Hepatocyte (in vitro differentiated cells): ENCODE results near the gene MKRN2. TPM values are rescaled to one million over a fixed set of nuclear protein-coding genes. Genes with fewer than 3 reads are reported as not detected.
"Not testable (repeated sequence)": the region's sequence is repeated elsewhere in the genome, so short reads cannot be mapped to it uniquely, and the experiment has no call there.

ENCODE experiments used
- DNase-seq: peaks from one replicate; pipeline ENCODE4 v3.0.0-alpha.2; 2016; ENCODE audit warnings: low spot score
- H2AFZ ChIP-seq: fragments of 200-600 bp; sonication (generic); 2 replicates; pipeline ENCODE4 v1.6.0; 2016; ENCODE audit warnings: antibody characterized with exemption, mild to moderate bottlenecking
- H3K27ac ChIP-seq: fragments of 200-600 bp; sonication (generic); 2 replicates; pipeline ENCODE4 v1.5.1; 2016; ENCODE audit warnings: mild to moderate bottlenecking
- H3K27me3 ChIP-seq: fragments of 200-600 bp; sonication (generic); 2 replicates; pipeline ENCODE4 v1.6.1; 2016
- H3K36me3 ChIP-seq: fragments of 200-600 bp; sonication (generic); replicated peaks from 2 replicates; pipeline ENCODE4 v1.5.1; 2016; ENCODE audit warnings: low read depth; ENCODE audit not compliant: insufficient read depth
- H3K4me1 ChIP-seq: fragments of 200-600 bp; sonication (generic); 2 replicates; pipeline ENCODE4 v1.5.1; 2016; ENCODE audit warnings: mild to moderate bottlenecking, moderate library complexity; ENCODE audit not compliant: insufficient read depth
- H3K4me2 ChIP-seq: fragments of 200-600 bp; sonication (generic); 2 replicates; pipeline ENCODE4 v1.6.0; 2016
- H3K4me3 ChIP-seq: fragments of 200-600 bp; sonication (generic); 2 replicates; pipeline ENCODE4 v1.5.1; 2016; ENCODE audit warnings: mild to moderate bottlenecking
- H3K79me2 ChIP-seq: fragments of 200-600 bp; sonication (generic); 2 replicates; pipeline ENCODE4 v1.6.0; 2017; ENCODE audit warnings: mild to moderate bottlenecking
- H3K9me2 ChIP-seq: fragments of 200-600 bp; sonication (generic); replicated peaks from 2 replicates; pipeline ENCODE4 v1.6.0; 2017; ENCODE audit warnings: mild to moderate bottlenecking; ENCODE audit not compliant: insufficient read depth
- H3K9me3 ChIP-seq: fragments of 200-600 bp; sonication (generic); 2 replicates; pipeline ENCODE4 v1.5.1; 2016; ENCODE audit warnings: low read depth, mild to moderate bottlenecking
- H4K20me1 ChIP-seq: fragments of 200-600 bp; sonication (generic); 2 replicates; pipeline ENCODE4 v1.6.0; 2016; ENCODE audit warnings: mild to moderate bottlenecking; ENCODE audit not compliant: insufficient read depth, poor library complexity, severe bottlenecking
- CTCF ChIP-seq: fragments of 200-600 bp; sonication (generic); IDR thresholded peaks from 2 replicates; pipeline ENCODE4 v1.5.1; 2016; ENCODE audit warnings: antibody characterized with exemption, mild to moderate bottlenecking; ENCODE audit not compliant: poor library complexity
- EZH2 ChIP-seq: fragments of 200-600 bp; sonication (generic); IDR thresholded peaks from 2 replicates; pipeline ENCODE4 v1.6.1; 2016; ENCODE audit warnings: antibody characterized with exemption, mild to moderate bottlenecking, borderline replicate concordance
- EZH2phosphoT487 ChIP-seq: fragments of 200-600 bp; sonication (generic); IDR thresholded peaks from one replicate; pipeline ENCODE4 v1.6.1; 2018; ENCODE audit warnings: antibody characterized with exemption, mild to moderate bottlenecking, low read depth, moderate library complexity; ENCODE audit not compliant: unreplicated experiment, severe bottlenecking
- WGBS: methylation state at CpG from one replicate; pipeline ENCODE4 v1.1.6; 2016; ENCODE audit warnings: low lambda C conversion rate; ENCODE audit errors: missing lambda C conversion rate; 5-methylcytosine and 5-hydroxymethylcytosine counted together
- polyA plus RNA-seq: library from polyadenylated mRNA; unstranded; fragments of >200 nt; fragmentation: Nextera tagmentation; extraction: Ambion mirVana; gene quantifications from 2 replicates; pipeline ENCODE4 v1.2.1, GENCODE V29; 2016
- total RNA-seq: library from RNA; depleted of rRNA; stranded (reverse); fragments of >200 nt; gene quantifications from 2 replicates; pipeline ENCODE4 v1.2.3, GENCODE V29; 2014

The MKRN2 gene
- total and polyA plus RNA-seq, 2 experiments from 2014 or later: 22.6 to 30.1 TPM

GRCh38 chr3:12624056-12624455 lies 67.2 kb downstream of the MKRN2 start:
- 93% methylated on average over 5 of the region's 5 CpGs for WGBS
- H2AFZ ChIP-seq: no peak overlapping the region
- no peaks in the 10 kb centered on the region for H3K27me3 ChIP-seq
- no peaks in the 10 kb centered on the region for H3K9me2 ChIP-seq
- H3K27ac ChIP-seq: no peak overlapping the region
- DNase-seq: no peak
- H3K4me2 ChIP-seq: no peak overlapping the region
- no peaks in the 10 kb centered on the region for H3K9me3 ChIP-seq
- H4K20me1 ChIP-seq: peaks cover 97% of the 10 kb centered on the region
- H3K4me3 ChIP-seq: no peak overlapping the region
- peaks cover 12% of the 10 kb centered on the region for H3K4me1 ChIP-seq
- peaks cover 100% of the 10 kb centered on the region for H3K79me2 ChIP-seq
- H3K36me3 ChIP-seq: no peaks in the 10 kb centered on the region
- TF ChIP-seq EZH2phosphoT487 (no peak), EZH2 (no peak), CTCF (no peak)

- 98% methylated on average over 3 of the region's 3 CpGs for WGBS
- H3K27me3 ChIP-seq, H3K9me2 ChIP-seq, H2AFZ ChIP-seq, H3K27ac ChIP-seq, H3K4me3 ChIP-seq, DNase-seq, H3K4me2 ChIP-seq, H3K9me3 ChIP-seq, H3K36me3 ChIP-seq: not testable (repeated sequence)
- Histone ChIP-seq H3K79me2 (peaks cover 100% of the 10 kb centered on the region), H3K4me1 (peaks cover 15% of the 10 kb centered on the region), H4K20me1 (peaks cover 100% of the 10 kb centered on the region)
Observed at GRCh38 chr3:12624964-12625363, 68.1 kb downstream of the MKRN2 start.

GRCh38 chr3:12627370-12627769 lies 70.5 kb downstream of the MKRN2 start:
- H3K4me1 ChIP-seq: peaks cover 10% of the 10 kb centered on the region
- H3K4me3 ChIP-seq: no peak overlapping the region
- peaks cover 96% of the 10 kb centered on the region for H4K20me1 ChIP-seq
- H3K36me3 ChIP-seq: no peaks in the 10 kb centered on the region
- no peak for TF ChIP-seq EZH2phosphoT487
- no peak for DNase-seq
- H3K27ac ChIP-seq: no peak overlapping the region
- H3K79me2 ChIP-seq: peaks cover 100% of the 10 kb centered on the region
- 81% methylated on average over 4 of the region's 4 CpGs for WGBS
- no peak overlapping the region for H2AFZ ChIP-seq
- H3K9me2 ChIP-seq: no peaks in the 10 kb centered on the region
- H3K27me3 ChIP-seq: no peaks in the 10 kb centered on the region
- no peak overlapping the region for H3K4me2 ChIP-seq
- H3K9me3 ChIP-seq: no peaks in the 10 kb centered on the region

GRCh38 chr3:12628813-12629212 lies 71.9 kb downstream of the MKRN2 start:
- no peaks in the 10 kb centered on the region for H3K9me2 ChIP-seq

GRCh38 chr3:12629560-12629959 lies 72.7 kb downstream of the MKRN2 start:
- peaks cover 8% of the 10 kb centered on the region for H3K4me1 ChIP-seq
- H4K20me1 ChIP-seq: peaks cover 94% of the 10 kb centered on the region
- H3K27ac ChIP-seq: no peak overlapping the region
- no peaks in the 10 kb centered on the region for H3K9me3 ChIP-seq
- 48% methylated on average over 4 of the region's 4 CpGs for WGBS
- H3K4me2 ChIP-seq: no peak overlapping the region
- H3K36me3 ChIP-seq: no peaks in the 10 kb centered on the region
- DNase-seq: no peak
- no peaks in the 10 kb centered on the region for H3K9me2 ChIP-seq
- no peaks in the 10 kb centered on the region for H3K27me3 ChIP-seq
- no peak overlapping the region for H3K4me3 ChIP-seq
- no peak for TF ChIP-seq EZH2phosphoT487
- TF ChIP-seq EZH2: no peak
- TF ChIP-seq CTCF: no peak
- H2AFZ ChIP-seq: no peak overlapping the region
- peaks cover 100% of the 10 kb centered on the region for H3K79me2 ChIP-seq

More at GRCh38 chr3:12628813-12629212, 71.9 kb downstream of the MKRN2 start:
- Histone ChIP-seq H4K20me1 (peaks cover 96% of the 10 kb centered on the region), H3K4me3 (no peak overlapping the region), H3K4me2 (no peak overlapping the region), H3K4me1 (peaks cover 8% of the 10 kb centered on the region), H3K27me3 (no peaks in the 10 kb centered on the region), H3K79me2 (peaks cover 100% of the 10 kb centered on the region), H2AFZ (no peak overlapping the region), H3K9me3 (no peaks in the 10 kb centered on the region), H3K36me3 (no peaks in the 10 kb centered on the region), H3K27ac (no peak overlapping the region)
- no peak for DNase-seq
- TF ChIP-seq EZH2phosphoT487: no peak
- 100% methylated on average over 1 of the region's 1 CpG for WGBS
